HTERT RPE-1 (cell line): ENCODE data around the gene TMEM200A.

ENCODE experiments used
- in situ Hi-C: fragments of 300-500 bp; cut with MboI; formaldehyde crosslinking; loops from 4 replicates; pipeline ENCODE4 v1.14.3; 2020; ENCODE audit warnings: low sequenced_read_pairs

The TMEM200A gene

GRCh38 chr6:130482645-130483390, 117.0 kb downstream of the TMEM200A start:
- in situ Hi-C loops, result no loop called here

- in situ Hi-C loops, result no loop called here
Observed at GRCh38 chr6:130485870-130486269, 120.1 kb downstream of the TMEM200A start.

GRCh38 chr6:130486417-130486816, 120.6 kb downstream of the TMEM200A start:
- in situ Hi-C loops, result no loop called here

- in situ Hi-C loops, result no loop called here
Observed at GRCh38 chr6:130489514-130489913, 123.7 kb downstream of the TMEM200A start.
